GM18499 (cell line): ENCODE measurements around the gene MTOR.

Source experiments
- ATAC-seq: cut with Tn5 transposase; IDR thresholded peaks from one replicate; pipeline ENCODE4 v1.9.1; 2021; ENCODE audit warnings: moderate number of reproducible peaks; ENCODE audit not compliant: insufficient read depth, unreplicated experiment

MTOR gene

GRCh38 chr1:11156963-11157362 is 105.4 kb downstream of the MTOR start:
- ATAC-seq, result no peak

GRCh38 chr1:11156441-11156840 is 105.9 kb downstream of the MTOR start:
- no peak for ATAC-seq

DNA sequence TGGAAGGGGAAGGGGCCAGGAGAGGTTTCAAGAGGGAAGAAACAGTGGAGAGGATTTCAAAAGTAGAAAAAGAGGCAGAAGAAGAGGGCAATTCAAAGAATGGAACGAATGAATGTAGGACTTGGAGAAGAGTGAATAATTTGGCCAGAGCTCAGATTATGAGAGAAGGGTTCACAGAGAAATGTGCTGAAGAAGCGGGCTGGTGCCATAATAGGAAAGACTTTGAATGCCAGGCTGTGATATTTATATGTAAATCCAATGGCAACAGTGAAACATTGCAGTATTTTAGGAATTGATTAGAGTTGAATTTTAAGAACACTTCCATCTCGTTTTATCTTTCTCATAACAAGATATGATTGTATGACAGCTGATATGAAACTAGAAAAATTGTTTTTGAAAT is 109.2 kb downstream of the MTOR start:
- ATAC-seq, result no peak

- no peak for ATAC-seq
Measured at GRCh38 chr1:11152755-11153154, 109.6 kb downstream of the MTOR start.

GRCh38 chr1:11151826-11152612 is 110.3 kb downstream of the MTOR start:
- no peak for ATAC-seq

DNA sequence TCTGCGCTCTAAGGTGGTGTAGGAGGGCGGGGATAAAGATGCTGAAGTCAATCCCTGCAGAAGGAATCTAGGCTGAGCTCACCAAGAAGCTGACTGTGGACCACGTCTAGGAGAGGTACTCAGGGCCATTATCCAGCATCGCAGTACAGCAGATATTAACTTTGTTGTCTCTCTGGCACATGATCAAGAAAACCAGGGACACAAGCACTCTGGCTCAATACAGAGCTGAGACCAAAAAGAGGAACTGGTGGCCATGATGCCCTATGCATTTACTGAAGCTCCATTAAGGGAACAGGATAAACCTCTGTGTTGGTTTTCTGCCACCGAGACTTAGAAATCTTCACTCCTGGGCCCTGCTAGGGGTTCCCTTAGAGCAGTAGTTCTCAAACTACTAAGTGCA is 111.2 kb downstream of the MTOR start:
- no peak for ATAC-seq

DNA sequence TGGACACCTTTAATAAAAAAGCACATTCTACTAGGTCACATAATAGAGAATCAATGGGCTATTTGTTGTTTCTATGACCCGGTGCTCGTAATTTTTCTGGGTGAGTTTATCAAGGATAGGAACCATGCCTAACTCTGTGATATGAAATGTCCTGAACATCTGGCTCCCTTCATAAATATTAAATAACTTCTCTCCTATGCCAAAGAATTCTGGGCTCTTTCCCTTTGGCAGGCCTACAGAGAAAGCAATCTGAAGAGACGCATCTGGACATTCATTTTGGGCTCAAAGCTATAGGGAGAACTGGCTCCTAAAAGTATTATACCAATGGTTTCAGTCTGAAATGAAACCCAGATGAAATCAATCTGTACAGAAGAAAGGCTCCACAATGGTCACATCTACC is 112.0 kb downstream of the MTOR start:
- ATAC-seq, result no peak

DNA sequence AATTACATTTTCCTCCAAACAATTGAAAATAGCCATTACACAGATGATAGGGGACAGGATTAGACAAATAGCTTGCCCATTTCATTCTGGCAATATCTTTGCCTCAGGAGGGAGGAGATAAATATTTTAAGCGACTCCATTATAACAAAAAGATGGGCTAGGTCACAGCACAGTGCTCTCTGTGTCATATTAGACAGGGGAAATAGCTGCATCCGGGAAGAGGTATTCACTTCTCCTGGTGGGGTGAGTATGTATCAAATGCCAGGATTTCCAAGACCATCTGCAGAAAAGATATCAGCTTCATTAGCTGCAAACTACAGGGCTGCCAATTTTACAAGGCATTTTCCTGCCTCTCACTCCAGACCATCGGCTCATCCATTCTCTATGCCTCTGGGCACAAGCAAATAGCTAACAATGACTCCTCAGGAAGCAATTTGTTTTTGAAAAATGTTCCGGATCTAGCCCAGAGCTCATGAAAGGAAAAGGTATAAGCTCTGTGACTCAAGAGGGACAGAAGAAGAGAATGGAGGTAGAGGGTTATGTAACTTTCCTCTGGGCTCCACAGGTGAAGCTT is 115.1 kb downstream of the MTOR start:
- no peak for ATAC-seq

- ATAC-seq, result no peak
Measured at GRCh38 chr1:11145741-11146140, 116.6 kb downstream of the MTOR start.

- no peak for ATAC-seq
Measured at GRCh38 chr1:11144570-11145256, 117.6 kb downstream of the MTOR start.

- no peak for ATAC-seq
Measured at GRCh38 chr1:11143907-11144306, 118.4 kb downstream of the MTOR start.

DNA sequence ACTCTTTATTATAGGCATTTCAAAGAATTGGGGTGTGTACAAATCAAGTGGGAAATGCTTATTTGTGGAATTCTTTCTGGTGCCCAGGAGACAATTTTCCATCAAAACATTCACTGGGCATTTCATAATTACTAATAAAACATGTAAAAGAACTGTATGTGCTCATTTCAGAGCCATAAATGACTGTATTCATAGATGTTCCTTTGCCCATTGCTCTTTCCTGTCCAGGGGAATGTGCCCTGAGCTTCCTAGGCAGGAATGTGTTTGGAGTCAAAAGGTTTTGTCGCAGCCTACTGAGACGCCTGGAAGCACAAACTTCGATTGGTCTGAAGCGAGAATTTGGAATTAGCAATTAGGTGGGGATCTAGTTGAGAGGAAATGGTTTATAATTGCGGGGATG is 119.0 kb downstream of the MTOR start:
- no peak for ATAC-seq

GRCh38 chr1:11142618-11143391 is 119.5 kb downstream of the MTOR start:
- no peak for ATAC-seq

GRCh38 chr1:11138952-11139351 is 123.4 kb downstream of the MTOR start:
- no peak for ATAC-seq

GRCh38 chr1:11138029-11138428 is 124.3 kb downstream of the MTOR start:
- no peak for ATAC-seq

GRCh38 chr1:11134898-11135266 is 127.5 kb downstream of the MTOR start:
- no peak for ATAC-seq

DNA sequence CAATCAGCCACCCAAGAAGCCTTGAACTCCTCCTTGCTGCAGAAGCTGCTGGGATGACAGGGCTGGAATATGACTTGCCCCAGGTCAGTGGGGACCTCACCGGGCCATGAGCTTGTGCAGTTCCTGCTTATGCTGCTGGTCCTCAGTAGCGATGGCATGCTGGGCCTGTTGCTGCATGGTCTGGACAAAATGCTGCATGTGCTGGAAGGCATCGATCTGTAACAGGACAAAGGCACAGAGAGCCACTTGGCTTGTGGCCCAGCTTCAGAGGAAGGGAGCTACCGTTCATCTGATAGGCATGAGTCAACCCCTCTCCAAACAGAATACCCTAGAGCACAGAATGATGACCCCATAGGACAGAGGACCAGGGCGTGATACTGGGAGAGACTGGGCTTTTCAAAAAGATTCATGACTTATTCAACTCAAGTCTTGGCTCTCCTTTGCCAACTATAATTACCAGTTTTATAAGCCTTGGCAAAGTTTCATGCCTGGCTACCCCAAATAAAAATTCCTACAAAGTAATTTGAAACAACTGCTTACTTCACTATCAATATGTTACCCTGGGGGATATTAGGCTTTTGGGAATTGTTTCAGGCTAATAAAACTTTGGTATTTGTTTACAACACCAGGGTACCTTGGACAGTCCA is 128.0 kb downstream of the MTOR start:
- ATAC-seq, result no peak

- ATAC-seq, result no peak
Measured at GRCh38 chr1:11132563-11133293, 129.6 kb downstream of the MTOR start.

- ATAC-seq, result no peak
Measured at GRCh38 chr1:11131816-11132215, 130.5 kb downstream of the MTOR start.

GRCh38 chr1:11130406-11130805 is 131.9 kb downstream of the MTOR start:
- no peak for ATAC-seq
